ENCODE measurements around the gene SPP2. TPM values are rescaled to one million over a fixed set of nuclear protein-coding genes. Genes with fewer than 3 reads are reported as not detected.

SPP2 gene
- total and polyA plus RNA-seq, 2 experiments from 2014 or later, result not detected

- Histone ChIP-seq H3K9me2 (ENCODE audit: insufficient read depth) (no peaks in the 10 kb centered on the region), H2AFZ (peak overlapping the region; percentile 38; the same call in 1 of the 2 replicates), H3K27me3 (replicated peaks; ENCODE audit: insufficient read depth) (peaks cover 4% of the 10 kb centered on the region; the same call in 1 of the 2 replicates), H3K27ac (no peak overlapping the region), H3K4me2 (ENCODE audit: unreplicated experiment) (peak overlapping the region; percentile 11), H3F3A (ENCODE audit: insufficient read depth) (no peaks in the 10 kb centered on the region), H3K79me2 (ENCODE audit: insufficient read depth) (no peaks in the 10 kb centered on the region), H3K36me3 (ENCODE audit: low read depth) (no peaks in the 10 kb centered on the region), H3K9ac (no peak overlapping the region), H3K9me3 (ENCODE audit: low read depth) (no peaks in the 10 kb centered on the region), H4K20me1 (ENCODE audit: insufficient read depth) (no peaks in the 10 kb centered on the region), H3K4me1 (ENCODE audit: insufficient read depth) (no peaks in the 10 kb centered on the region), H3K4me3 (no peak overlapping the region)
- TF ChIP-seq EZH2 (IDR thresholded peaks at IDR 0.05; ENCODE audit: insufficient read depth, poor library complexity, severe bottlenecking) (no peak), EZH2phosphoT487 (IDR thresholded peaks at IDR 0.05; ENCODE audit: insufficient read depth, low read depth) (no peak)
- in situ Hi-C loops (cut with MboI), result no loop called here
- DNase-seq, result peak; percentile 7
- 19 to 20% methylated on average over 7 of the region's 7 CpGs for whole genome bisulfite sequencing, 2 experiments (ENCODE audit: low coverage in 1 of 2, low lambda C conversion rate in 2 of 2, missing lambda C conversion rate in 2 of 2)
Observed at GRCh38 chr2:234091883-234092282, 41.4 kb downstream of the SPP2 start.

- Histone ChIP-seq H3K9me2 (ENCODE audit: insufficient read depth) (no peaks in the 10 kb centered on the region), H3K27ac (no peak overlapping the region), H3K9ac (no peak overlapping the region), H3K79me2 (ENCODE audit: insufficient read depth) (no peaks in the 10 kb centered on the region), H3K4me1 (ENCODE audit: insufficient read depth) (no peaks in the 10 kb centered on the region), H3K9me3 (ENCODE audit: low read depth) (no peaks in the 10 kb centered on the region), H2AFZ (no peak overlapping the region), H3K27me3 (replicated peaks; ENCODE audit: insufficient read depth) (peaks cover 4% of the 10 kb centered on the region; the same call in 1 of the 2 replicates), H3F3A (ENCODE audit: insufficient read depth) (no peaks in the 10 kb centered on the region), H3K36me3 (ENCODE audit: low read depth) (no peaks in the 10 kb centered on the region), H3K4me2 (ENCODE audit: unreplicated experiment) (no peak overlapping the region), H4K20me1 (ENCODE audit: insufficient read depth) (no peaks in the 10 kb centered on the region), H3K4me3 (no peak overlapping the region)
- no peak for TF ChIP-seq EZH2phosphoT487 (IDR thresholded peaks at IDR 0.05; ENCODE audit: insufficient read depth, low read depth)
- TF ChIP-seq EZH2 (IDR thresholded peaks at IDR 0.05; ENCODE audit: insufficient read depth, poor library complexity, severe bottlenecking), result no peak
- in situ Hi-C loops (cut with MboI), result no loop called here
- 69 to 86% methylated on average over 3 of the region's 3 CpGs for WGBS, 2 experiments (ENCODE audit: low coverage in 1 of 2, low lambda C conversion rate in 2 of 2, missing lambda C conversion rate in 2 of 2)
- DNase-seq, result no peak
Observed at GRCh38 chr2:234092344-234092743, 41.8 kb downstream of the SPP2 start.

- Histone ChIP-seq H2AFZ (no peak overlapping the region), H3K4me3 (no peak overlapping the region), H3K27me3 (replicated peaks; ENCODE audit: insufficient read depth) (peaks cover 4% of the 10 kb centered on the region; the same call in 1 of the 2 replicates), H3K9me3 (ENCODE audit: low read depth) (no peaks in the 10 kb centered on the region), H3K9ac (no peak overlapping the region), H3K9me2 (ENCODE audit: insufficient read depth) (no peaks in the 10 kb centered on the region), H4K20me1 (ENCODE audit: insufficient read depth) (no peaks in the 10 kb centered on the region), H3F3A (ENCODE audit: insufficient read depth) (no peaks in the 10 kb centered on the region), H3K36me3 (ENCODE audit: low read depth) (no peaks in the 10 kb centered on the region), H3K79me2 (ENCODE audit: insufficient read depth) (no peaks in the 10 kb centered on the region), H3K4me2 (ENCODE audit: unreplicated experiment) (no peak overlapping the region), H3K4me1 (ENCODE audit: insufficient read depth) (no peaks in the 10 kb centered on the region), H3K27ac (no peak overlapping the region)
- no peak for DNase-seq
- in situ Hi-C loops (cut with MboI), result no loop called here
- TF ChIP-seq EZH2phosphoT487 (IDR thresholded peaks at IDR 0.05; ENCODE audit: insufficient read depth, low read depth), result no peak
- no peak for TF ChIP-seq EZH2 (IDR thresholded peaks at IDR 0.05; ENCODE audit: insufficient read depth, poor library complexity, severe bottlenecking)
- 37 to 46% methylated on average over 5 of the region's 5 CpGs for WGBS, 2 experiments (ENCODE audit: low coverage in 1 of 2, low lambda C conversion rate in 2 of 2, missing lambda C conversion rate in 2 of 2)
Observed at GRCh38 chr2:234095301-234095700, 44.8 kb downstream of the SPP2 start.

DNA sequence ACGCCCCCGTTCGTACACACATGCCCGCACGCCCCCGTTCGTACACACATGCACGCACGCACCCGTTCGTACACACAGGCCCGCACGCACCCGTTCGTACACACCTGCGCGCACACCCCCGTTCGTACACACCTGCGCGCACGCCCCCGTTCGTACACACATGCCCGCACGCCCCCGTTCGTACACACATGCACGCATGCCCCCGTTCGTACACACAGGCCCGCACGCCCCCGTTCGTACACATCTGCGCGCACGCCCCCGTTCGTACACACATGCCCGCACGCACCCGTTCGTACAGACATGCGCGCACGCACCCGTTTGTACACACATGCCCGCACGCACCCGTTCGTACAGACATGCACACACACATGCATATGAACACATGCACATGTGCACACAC is 45.7 kb downstream of the SPP2 start:
- Histone ChIP-seq H3K4me3 (no peak overlapping the region), H3K4me1 (ENCODE audit: insufficient read depth) (no peaks in the 10 kb centered on the region), H3K36me3 (ENCODE audit: low read depth) (no peaks in the 10 kb centered on the region), H3F3A (ENCODE audit: insufficient read depth) (no peaks in the 10 kb centered on the region), H3K27me3 (replicated peaks; ENCODE audit: insufficient read depth) (peaks cover 4% of the 10 kb centered on the region; the same call in 1 of the 2 replicates), H3K9me2 (ENCODE audit: insufficient read depth) (no peaks in the 10 kb centered on the region), H4K20me1 (ENCODE audit: insufficient read depth) (no peaks in the 10 kb centered on the region), H3K9ac (no peak overlapping the region), H2AFZ (no peak overlapping the region), H3K79me2 (ENCODE audit: insufficient read depth) (no peaks in the 10 kb centered on the region), H3K27ac (no peak overlapping the region), H3K9me3 (ENCODE audit: low read depth) (no peaks in the 10 kb centered on the region), H3K4me2 (ENCODE audit: unreplicated experiment) (no peak overlapping the region)
- in situ Hi-C loops (cut with MboI), result no loop called here
- no peak for DNase-seq
- TF ChIP-seq EZH2 (IDR thresholded peaks at IDR 0.05; ENCODE audit: insufficient read depth, poor library complexity, severe bottlenecking), result no peak
- TF ChIP-seq EZH2phosphoT487 (IDR thresholded peaks at IDR 0.05; ENCODE audit: insufficient read depth, low read depth), result no peak
- WGBS, 2 experiments (ENCODE audit: low coverage in 1 of 2, low lambda C conversion rate in 2 of 2, missing lambda C conversion rate in 2 of 2), result 97 to 98% methylated on average over 10 to 52 of the region's 52 CpGs

DNA sequence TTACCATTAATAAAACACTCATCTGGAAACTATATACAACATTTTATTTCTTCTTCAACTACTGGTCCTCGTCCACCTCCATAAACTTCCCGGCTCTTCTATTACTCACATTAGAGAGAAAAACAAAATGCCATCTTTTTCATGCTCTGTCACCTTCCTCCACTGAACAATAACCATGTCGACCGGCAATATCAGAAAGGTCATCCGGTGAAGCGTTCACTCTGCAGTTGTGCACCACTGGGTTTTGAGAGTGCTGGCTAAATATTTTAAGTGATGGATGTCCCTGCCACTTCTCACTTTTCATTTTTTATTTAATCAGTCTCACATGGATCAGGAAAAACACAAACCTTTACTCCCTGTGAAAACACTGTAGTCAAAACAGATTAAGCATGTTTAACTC is 48.2 kb downstream of the SPP2 start:
- no peaks in the 10 kb centered on the region for H3F3A ChIP-seq (ENCODE audit: insufficient read depth)
- no peak for DNase-seq
- H3K9me2 ChIP-seq (ENCODE audit: insufficient read depth), result no peaks in the 10 kb centered on the region
- 74 to 75% methylated on average over 6 of the region's 6 CpGs for WGBS, 2 experiments (ENCODE audit: low coverage in 1 of 2, low lambda C conversion rate in 2 of 2, missing lambda C conversion rate in 2 of 2)
- H3K36me3 ChIP-seq (ENCODE audit: low read depth), result no peaks in the 10 kb centered on the region
- H3K4me1 ChIP-seq (ENCODE audit: insufficient read depth), result no peaks in the 10 kb centered on the region
- H3K9me3 ChIP-seq (ENCODE audit: low read depth), result no peaks in the 10 kb centered on the region
- no peak overlapping the region for H3K27ac ChIP-seq
- in situ Hi-C loops (cut with MboI), result no loop called here
- no peaks in the 10 kb centered on the region for H4K20me1 ChIP-seq (ENCODE audit: insufficient read depth)
- peaks cover 2% of the 10 kb centered on the region for H3K27me3 ChIP-seq (replicated peaks; ENCODE audit: insufficient read depth)
- H2AFZ ChIP-seq, result no peak overlapping the region
- no peak overlapping the region for H3K4me3 ChIP-seq
- TF ChIP-seq EZH2phosphoT487 (IDR thresholded peaks at IDR 0.05; ENCODE audit: insufficient read depth, low read depth) (no peak), EZH2 (IDR thresholded peaks at IDR 0.05; ENCODE audit: insufficient read depth, poor library complexity, severe bottlenecking) (no peak)
- no peaks in the 10 kb centered on the region for H3K79me2 ChIP-seq (ENCODE audit: insufficient read depth)
- H3K9ac ChIP-seq, result no peak overlapping the region
- no peak overlapping the region for H3K4me2 ChIP-seq (ENCODE audit: unreplicated experiment)

Measured in GM23248 (cell line).